NCI-H345 treated with DMSO at 0.1 percent for 48 hours (cell line): ENCODE data around the gene MAL.
A peak's percentile ranks its signal among the peaks of the same experiment; 100 is the strongest.
"Not testable (repeated sequence)": the region's sequence is repeated elsewhere in the genome, so short reads cannot be mapped to it uniquely, and the experiment has no call there.

Source experiments
- DNase-seq: peaks from one replicate; lab custom pipeline; 2025; ENCODE audit not compliant: unreplicated experiment; lab: John Stamatoyannopoulos, UW

The MAL gene

DNA sequence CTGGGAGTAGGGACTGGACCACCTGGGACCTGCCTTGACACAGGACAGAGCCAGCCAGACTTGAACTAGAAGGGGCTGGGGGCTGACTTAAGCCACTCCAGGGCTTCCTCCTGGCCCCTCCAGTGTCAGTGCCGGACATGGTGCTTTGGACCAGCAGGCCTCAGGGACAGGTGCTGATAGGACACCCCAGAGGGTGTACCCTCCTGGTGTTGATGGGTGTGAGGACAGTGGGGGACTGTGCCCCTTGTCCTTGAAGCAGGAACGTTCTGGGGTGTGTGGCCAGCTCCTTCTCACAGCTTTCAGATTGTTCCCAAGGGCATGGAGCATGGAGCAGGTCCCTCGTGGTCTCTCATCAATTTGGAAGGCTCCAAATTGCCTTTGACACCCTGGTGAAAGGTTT is 6.8 kb downstream of the MAL start:
- DNase-seq, result no peak

DNA sequence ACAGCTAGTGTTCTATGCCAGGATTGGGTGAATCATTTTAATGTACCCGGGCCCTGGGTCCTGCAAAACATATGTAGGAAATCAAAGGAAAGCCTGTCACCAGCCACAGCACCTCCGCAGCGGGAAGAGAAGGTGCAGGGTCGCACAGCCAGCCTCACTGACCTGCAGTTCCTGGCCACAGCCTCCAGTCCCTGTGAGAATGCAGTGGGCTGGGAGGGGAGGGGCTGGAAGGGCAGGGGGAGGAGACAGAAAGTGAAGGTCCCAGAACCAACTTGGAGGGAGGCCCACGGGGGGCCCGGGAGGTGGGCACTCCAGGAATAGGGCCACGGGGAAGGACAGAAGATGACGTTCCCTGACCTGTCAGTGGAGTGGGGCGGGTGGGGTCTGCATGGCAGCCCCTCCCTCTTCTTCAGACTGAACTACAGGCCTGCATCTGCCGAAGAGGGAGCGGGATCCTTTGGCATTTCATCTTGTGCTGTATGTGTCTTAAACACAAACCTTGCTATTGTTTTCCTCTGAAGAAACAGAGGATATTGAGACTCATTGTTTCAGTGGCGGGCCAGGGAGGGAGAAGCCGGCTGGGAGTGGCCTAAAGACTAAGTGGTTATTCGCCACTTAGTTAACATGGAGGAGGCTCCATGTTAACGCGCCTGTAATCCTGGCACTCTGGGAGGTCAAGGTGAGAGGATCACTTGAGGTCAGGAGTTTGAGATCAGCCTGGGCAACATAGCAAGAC is 7.5 kb downstream of the MAL start:
- no peak for DNase-seq

DNA sequence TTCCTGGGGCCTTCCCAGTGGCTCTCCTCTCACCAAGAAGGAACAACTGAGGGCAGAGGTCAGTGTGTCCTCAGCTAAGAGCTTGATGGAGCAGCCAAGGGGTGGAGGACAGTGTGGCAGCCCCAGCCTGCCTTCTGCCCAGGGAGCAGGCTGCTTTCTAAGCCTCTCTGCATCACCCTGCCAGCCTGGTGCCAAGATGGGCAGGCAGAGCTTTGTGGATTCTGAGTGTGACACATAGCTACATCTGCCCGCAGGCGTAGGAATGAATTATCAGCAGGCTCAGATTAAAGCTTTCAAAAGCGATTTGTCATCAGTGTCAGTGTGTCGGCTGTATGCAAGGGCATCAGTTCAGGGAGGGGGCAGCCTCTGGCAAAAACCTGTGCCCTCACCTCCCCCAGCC is 8.7 kb downstream of the MAL start:
- no peak for DNase-seq

DNA sequence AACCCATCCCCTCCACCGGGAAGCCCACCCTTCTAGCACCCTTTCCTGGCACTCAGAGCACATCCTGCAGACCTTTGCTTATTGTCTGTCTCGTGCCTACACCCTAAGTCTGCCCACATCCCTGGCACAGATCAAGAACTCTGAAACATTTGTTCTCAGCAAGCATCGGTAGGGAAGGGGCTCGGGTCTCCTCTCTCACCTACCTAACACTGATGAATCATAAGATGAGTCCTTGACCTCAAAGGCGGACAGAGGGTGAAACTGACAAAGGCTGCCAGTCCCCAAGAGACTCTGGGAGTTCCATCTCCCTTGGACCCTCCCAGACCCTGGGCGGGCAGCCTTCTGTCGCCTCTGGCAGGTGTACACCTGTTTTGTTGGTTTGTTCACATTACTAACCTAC is 9.3 kb downstream of the MAL start:
- DNase-seq, result no peak

DNA sequence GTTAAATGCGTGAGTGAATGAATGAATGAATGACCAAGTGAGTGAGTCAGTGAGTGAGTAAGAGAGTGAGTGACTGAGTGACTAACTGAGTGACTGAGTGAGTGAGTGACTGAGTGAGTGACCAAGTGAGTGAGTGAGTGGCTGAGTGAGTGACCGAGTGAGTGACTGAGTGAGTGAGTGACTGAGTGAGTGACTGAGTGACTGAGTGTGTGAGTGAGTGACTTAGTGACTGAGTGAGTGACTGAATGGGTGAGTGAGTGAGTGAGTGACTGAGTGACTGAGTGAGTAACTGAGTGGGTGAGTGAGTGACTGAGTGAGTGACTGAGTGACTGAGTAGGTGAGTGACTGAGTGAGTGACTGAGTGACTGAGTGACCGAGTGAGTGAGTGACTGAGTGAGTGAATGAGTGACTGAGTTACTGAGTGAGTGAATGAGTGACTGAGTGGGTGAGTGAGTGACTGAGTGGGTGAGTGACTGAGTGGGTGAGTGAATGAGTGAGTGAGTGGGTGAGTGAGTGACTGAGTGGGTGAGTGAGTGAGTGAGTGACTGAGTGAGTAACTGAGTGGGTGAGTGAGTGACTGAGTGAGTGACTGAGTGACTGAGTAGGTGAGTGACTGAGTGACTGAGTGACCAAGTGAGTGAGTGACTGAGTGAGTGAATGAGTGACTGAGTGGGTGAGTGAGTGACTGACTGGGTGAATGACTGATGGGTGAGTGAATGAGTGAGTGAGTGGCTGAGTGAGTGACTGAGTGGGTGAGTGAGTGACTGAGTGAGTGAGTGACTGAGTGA is 11.3 kb downstream of the MAL start:
- no peak for DNase-seq

DNA sequence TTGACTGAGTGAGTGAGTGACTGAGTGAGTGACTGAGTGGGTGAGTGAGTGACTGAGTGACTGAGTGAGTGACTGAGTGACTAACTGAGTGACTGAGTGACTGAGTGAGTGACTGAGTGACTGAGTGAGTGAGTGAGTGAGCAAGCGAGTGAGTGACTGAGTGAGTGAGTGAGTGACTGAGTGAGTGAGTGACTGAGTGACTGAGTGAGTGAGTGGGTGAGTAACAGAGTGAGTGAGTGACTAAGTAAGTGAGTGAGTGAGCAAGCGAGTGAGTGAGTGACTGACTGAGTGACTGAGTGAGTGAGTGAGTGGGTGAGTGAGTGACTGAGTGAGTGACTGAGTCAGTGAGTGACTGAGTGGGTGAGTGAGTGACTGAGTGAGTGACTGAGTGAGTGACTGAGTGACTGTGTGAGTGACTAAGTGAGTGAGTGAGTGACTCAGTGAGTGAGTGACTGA is 11.9 kb downstream of the MAL start:
- DNase-seq, result no peak

DNA sequence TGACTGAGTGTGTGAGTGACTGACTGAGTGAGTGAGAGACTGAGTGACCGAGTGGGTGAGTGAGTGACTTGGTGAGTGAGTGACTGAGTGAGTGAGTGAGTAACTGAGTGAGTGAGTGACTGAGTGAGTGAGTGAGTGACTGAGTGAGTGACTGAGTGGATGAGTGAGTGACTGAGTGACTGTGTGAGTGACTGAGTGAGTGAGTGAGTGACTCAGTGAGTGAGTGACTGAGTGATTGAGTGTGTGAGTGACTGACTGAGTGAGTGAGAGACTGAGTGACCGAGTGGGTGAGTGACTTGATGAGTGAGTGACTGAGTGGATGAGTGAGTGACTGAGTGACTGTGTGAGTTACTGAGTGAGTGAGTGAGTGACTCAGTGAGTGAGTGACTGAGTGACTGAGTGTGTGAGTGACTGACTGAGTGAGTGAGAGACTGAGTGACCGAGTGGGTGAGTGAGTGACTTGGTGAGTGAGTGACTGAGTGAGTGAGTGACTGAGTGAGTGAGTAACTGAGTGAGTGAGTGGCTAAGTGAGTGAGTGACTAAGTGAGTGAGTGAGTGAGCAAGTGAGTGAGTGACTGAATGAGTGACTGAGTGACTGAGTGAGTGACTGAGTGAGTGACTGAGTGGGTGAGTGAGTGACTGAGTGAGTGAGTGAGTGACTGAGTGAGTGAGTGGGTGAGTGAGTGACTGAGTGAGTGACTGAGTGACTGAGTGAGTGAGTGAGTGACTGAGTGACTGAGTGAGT is 12.5 kb downstream of the MAL start:
- DNase-seq, result not testable (repeated sequence)

DNA sequence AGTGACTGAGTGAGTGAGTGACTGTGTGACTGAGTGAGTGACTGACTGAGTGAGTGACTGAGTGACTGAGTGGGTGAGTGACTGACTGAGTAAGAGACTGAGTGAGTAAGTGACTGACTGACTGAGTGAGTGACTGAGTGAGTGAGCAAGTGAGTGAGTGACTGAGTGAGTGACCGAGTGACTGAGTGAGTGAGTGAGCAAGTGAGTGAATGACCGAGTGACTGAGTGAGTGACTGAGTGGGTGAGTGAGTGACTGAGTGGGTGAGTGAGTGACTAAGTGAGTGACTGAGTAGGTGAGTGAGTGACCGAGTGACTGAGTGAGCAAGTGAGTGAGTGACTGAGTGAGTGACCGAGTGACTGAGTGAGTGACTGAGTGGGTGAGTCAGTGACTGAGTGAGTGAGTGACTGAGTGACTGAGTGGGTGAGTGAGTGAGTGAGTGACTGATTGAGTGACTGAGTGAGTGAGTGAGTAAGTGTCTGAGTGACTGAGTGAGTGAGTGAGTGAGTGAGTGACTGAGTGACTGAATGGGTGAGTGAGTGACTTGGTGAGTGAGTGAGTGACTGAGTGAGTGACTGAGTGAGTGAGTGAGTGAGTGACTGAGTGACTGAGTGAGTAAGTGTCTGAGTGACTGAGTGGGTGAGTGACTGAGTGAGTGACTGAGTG is 13.3 kb downstream of the MAL start:
- DNase-seq, result no peak

DNA sequence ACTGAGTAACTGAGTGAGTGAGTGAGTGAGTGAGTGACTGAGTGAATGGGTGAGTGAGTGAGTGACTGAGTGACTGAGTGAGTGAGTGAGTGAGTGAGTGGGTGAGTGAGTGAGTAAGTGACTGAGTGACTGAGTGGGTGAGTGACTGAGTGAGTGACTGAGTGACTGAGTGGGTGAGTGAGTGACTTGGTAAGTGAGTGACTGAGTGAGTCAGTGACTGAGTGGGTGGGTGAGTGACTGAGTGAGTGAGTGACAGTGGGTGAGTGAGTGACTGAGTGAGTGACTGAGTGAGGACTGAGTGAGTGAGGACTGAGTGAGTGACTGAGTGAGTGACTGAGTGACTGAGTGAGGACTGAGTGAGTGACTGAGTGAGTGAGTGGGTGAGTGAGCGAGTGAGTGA is 13.9 kb downstream of the MAL start:
- no peak for DNase-seq

DNA sequence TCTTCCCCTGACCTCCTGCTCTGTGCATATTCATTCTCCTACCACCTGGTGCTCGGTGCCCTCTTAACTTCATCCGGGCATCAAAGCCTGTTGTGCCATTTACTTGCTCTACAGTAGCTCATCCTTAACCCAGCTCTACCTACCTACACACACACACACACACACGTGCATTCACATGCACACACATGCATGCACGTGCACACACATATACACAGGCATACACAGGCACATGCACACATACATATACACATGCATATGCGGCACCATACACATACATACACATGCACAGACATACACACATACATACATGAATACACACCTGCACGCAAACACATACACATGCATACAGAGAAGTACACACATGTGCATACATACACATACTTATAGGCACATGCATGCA is 14.5 kb downstream of the MAL start:
- no peak for DNase-seq

DNA sequence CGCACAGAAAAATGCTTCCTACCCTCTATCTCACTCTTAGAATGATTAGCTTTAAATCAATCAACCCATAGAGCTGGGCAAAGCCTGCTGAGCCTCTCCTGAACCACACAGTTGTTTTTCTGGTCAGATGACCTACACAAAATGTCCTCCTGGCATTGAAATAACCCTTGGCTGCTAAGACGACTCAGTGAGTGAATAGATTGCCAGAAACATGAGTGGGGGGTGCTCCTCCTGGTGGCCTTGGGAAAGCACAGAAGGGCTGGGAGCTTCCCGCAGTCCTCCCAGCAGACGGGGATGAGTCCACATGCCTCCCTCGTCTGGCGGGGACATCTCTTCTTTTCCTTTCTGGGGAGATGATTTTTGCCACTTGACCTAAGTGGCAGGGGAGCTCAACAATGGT is 14.9 kb downstream of the MAL start:
- DNase-seq, result no peak

DNA sequence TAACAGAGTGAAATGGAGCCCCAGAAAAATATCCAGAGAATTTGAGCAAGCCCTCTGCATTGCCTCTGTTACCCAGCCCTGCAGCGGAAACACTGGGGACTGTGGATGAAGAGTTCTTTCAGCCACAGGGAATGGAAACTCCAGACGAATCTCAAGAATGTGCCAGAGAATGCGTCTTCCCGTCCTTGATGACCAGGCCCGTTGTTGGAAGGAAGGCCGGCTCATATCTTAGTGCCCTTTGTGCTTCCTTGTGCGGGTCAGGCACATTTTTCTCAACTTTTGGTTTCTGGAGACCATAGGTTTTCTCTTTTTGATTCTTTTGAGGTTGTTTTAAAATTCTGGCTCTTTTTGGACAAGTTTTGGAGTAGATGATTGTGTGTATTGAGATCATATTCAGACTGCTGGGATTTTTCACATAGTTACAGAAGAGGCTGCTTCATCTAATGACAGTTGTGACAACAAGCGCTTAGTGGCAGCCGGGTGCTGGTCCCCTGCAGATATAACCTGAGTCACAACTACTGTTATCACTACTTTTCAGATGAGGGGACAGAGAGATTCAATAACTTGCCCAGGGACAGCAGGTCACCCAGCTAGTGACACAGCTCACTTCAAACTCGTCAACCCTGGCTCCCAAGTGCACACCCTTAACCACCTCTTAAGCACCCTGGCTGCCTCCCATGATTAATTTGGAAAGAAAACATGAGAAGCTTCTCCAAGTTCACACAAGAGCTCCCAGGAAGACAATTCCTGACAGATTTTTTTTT is 15.7 kb downstream of the MAL start:
- no peak for DNase-seq

DNA sequence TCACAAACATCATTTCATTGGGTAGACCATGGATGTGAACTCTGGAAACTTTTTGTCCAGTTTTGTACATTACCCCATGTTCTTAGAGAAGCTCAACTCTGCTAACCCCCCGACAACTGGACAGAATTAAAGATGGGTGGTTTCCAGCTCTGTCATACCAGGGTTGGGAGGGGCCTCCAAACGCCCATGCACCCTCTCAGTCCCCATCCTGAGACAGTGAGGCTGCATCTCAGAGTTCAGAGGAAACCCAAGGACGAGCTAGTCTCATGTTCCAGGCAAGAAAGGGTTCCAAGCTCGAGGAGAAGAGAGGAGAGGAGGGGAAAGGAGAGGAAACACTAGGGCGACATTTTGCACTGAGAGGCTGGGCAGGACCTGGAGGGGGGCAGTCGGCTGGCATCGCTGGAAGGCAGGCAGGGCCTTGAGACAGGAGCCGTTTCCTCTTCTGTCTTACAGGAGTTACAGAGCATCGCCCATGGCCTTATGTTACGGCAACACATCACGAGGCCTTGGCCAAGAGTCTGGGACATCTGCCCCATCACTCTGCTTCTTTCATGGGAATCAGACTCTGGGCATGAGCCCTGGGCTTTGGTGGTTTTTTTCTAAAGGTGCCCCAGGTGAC is 16.4 kb downstream of the MAL start:
- no peak for DNase-seq

DNA sequence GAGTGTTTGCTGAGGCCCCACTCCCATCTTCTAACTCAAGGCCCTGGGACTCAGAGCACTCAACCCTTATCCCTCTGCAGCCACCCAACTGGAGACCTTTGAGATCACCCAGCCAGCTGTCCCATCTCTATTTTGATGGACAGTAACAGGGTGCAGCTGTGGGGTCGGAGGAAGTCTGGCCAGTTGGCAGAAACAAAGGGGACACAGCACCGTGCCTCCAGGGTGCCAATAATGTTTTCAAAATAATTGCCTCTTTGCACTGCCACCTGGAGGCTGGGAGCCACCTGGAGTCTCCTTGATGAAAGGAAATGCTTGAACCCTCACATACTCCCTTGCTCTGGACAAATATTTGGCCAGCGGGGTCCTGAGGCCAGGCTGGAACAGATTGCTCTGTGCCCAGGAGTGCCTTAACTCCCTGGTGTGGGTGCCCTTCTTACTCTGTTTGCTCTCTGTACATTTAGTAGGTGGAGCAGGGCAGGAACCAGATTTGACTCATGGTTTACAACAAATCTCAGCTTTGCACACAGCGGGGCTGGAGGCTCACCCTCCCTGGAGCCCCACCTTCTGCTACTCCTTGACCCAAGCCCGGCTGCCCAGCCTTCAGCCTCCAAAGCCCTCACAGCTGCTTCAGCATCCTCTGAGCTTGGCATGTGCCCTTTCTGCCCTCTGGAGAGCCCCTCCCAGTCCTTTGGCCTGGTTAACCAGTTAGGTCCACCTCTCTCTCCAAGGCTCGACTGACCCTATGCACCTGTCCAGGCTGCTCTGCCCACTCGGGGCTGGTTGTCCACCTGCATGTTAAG is 17.2 kb downstream of the MAL start:
- DNase-seq, result no peak

DNA sequence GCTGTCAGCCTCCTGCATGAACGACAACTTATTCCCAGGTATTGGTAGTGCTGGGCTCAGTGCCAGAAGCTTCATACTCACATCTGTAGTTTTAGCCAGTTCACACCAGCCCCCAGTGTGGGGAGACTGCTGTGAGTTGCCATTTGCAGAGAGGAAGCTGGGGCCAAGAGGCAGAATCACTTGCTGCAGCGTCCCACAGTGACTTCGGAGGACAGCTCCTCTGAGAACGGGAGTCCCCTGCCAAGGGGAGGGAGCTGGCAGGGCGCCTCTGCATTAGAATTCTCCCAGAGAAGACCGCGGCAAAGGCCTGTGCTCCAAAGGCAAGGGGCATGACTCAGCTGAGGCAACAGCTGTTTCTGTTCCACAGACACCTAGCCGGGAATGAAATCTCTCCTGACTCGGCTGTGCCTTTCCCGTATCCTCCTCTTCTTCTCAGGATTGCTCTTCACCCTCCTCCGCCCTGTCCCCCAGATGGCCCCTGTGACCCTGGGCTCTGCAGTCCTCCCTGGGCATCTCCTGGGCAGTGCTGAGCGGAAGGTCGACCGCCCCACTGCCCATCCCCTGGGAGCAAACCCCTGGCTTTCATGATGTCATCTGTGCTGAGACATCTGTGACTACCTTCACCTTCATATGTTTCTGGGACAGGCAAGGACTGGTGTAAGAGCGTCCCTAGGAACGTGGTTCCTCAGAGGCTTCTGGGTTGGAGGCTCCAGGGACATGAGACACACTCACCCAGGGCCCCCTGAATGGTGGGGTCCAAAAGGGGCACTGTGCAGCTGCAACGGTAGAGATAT is 18.0 kb downstream of the MAL start:
- DNase-seq, result peak; percentile 43

DNA sequence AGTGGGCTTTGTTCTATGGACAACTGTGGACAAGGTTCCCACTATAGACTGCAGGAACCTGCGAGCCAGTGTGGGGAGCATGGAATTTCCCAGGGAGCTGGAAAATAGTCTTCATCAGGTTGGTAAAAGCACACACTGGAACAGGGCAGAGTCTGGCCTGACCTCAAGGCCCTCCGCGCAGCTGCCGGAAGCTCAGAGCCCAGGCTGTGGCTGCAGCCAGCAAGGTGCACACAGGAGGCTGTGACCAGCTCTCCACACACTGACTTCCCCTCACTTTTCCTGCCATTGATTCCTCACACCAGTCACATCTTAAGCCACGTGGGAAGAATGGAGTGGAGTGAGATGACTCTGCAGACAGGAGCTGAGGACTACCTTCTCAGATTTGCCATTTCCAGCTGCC is 19.1 kb downstream of the MAL start:
- no peak for DNase-seq

DNA sequence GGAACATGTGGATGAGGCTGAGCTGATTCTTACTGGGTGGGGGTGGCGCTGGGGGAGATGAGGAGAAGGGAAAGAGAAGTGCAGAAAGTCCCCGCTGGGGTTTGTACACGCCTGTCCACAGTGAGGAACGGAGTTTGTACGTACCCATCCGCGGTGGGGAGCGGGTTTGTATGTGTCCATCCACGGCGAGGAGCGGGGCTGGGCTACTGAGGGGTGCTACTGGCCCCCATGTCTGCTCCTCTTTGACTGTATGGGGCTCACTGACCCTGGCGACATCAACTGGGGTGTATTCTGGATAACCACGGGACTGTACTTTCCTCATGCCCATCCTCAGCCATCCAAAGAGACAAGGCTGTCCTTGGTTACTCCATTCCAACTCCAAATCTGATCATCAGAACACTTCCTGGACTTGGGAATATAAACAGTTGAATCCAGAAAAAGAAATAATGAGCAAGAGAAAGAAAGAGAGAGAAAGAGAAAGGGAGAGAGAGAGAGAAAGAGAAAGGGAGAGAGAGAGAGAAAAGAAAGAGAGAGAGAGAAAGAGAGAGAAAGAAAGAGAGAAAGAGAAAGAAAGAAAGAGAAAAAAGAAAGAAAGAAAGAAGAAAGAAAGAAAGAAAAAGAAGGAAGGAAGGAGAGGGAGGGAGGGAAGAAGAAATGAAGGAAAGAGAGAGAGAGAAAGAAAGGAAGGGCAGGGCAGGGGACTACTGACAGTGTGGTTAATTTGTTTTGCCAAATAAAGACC is 21.0 kb downstream of the MAL start:
- DNase-seq, result no peak
